22Rv1 (cell line): Measurements from ENCODE around the gene DCDC2B.
A peak's percentile ranks its signal among the peaks of the same experiment; 100 is the strongest.

ENCODE experiments used
- H3K27ac ChIP-seq: fragments of 450-650 bp; 2 replicates; pipeline ENCODE4 v1.5.1; 2017
- CTCF ChIP-seq: fragments of 450-650 bp; IDR thresholded peaks from 2 replicates; pipeline ENCODE4 v1.5.1; 2017; ENCODE audit warnings: mild to moderate bottlenecking
- ZFX ChIP-seq: fragments of 450-650 bp; IDR thresholded peaks from 2 replicates; pipeline ENCODE4 v1.6.1; 2017; ENCODE audit warnings: antibody characterized with exemption, borderline replicate concordance

Gene DCDC2B

GRCh38 chr1:32197074-32197473 lies 11.8 kb upstream of the DCDC2B start:
- H3K27ac ChIP-seq, result peak overlapping the region; percentile 80
- no peak for TF ChIP-seq ZFX
- TF ChIP-seq CTCF, result no peak

- TF ChIP-seq ZFX, result no peak
- no peak for TF ChIP-seq CTCF
- peak overlapping the region; percentile 80 for H3K27ac ChIP-seq
Measured at GRCh38 chr1:32197837-32198236, 11.1 kb upstream of the DCDC2B start.

DNA sequence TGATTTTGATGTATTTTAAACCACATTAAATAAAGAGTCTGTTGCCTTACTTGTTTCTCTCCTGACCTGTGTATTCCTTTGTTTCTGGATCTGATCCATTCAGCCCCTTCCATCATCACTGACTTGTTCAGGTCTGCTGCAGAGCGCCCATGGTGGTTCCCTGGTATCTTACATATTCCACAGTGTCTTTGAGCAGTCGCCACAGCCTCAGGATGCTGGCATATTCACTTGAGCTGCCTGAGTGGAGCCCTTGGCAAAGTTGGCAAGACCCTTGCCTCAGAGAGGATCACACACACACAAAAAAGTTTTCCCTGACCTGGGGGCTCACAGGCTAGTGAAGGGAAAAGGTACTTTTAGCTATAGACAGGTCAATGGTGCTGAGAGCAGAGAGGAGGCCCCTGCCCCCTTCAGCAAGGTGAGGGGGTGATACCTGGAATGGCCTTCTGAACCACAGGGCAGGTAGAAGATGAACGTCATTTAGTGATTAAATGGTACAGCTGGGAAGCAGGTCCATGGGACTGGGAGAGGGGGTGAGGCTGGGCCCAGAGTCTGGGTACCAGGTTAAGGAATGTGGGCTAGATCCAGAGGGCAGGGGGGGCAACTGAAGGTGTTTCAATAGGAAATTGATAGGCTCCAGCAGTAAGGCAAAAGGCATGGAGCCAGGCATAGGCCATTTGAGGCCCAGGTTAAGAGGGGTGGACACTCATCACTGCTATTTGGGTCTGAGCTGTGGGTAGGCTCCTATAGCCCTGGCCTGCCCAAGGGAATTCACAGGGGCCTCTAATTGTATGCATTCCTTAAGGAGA lies 10.4 kb upstream of the DCDC2B start:
- TF ChIP-seq ZFX (no peak), CTCF (no peak)
- H3K27ac ChIP-seq, result peak overlapping the region; percentile 80

DNA sequence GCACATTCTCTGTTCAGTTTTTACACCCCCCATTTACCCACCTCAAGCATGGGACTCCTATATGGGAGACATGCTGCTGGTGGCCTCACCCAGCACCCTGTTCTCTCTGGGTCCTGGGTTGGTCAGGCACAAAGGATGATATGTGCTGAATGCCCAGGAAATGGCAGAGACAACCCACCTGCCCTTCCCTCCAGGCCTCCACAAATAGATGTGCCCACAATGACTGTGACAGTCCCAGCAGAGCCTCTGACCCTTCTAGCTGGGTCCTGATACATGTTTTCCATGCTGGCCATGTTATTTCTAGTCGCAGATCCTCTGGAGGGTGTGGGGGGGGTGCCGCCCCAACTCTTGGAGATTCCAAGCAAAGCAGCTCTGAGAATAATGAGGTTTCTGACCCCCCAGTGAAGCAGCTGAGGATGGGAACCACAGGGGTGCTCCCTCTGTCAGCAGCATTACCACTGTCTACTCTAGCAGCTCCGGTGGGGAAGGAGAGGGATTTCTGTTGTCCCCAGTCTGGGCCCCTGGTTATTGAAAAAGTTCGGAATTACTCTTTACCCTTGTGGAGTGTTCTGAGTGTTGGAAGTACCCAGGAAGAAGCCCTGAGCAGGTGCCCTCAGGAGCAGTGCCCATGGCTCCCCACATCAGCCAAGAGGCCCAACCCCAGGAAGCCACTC lies 9.7 kb upstream of the DCDC2B start:
- TF ChIP-seq CTCF (no peak), ZFX (no peak)
- H3K27ac ChIP-seq, result peak overlapping the region; percentile 80

- no peak for TF ChIP-seq CTCF
- no peak for TF ChIP-seq ZFX
- H3K27ac ChIP-seq, result peak overlapping the region; percentile 80
Measured at GRCh38 chr1:32199717-32200072, 9.2 kb upstream of the DCDC2B start.

DNA sequence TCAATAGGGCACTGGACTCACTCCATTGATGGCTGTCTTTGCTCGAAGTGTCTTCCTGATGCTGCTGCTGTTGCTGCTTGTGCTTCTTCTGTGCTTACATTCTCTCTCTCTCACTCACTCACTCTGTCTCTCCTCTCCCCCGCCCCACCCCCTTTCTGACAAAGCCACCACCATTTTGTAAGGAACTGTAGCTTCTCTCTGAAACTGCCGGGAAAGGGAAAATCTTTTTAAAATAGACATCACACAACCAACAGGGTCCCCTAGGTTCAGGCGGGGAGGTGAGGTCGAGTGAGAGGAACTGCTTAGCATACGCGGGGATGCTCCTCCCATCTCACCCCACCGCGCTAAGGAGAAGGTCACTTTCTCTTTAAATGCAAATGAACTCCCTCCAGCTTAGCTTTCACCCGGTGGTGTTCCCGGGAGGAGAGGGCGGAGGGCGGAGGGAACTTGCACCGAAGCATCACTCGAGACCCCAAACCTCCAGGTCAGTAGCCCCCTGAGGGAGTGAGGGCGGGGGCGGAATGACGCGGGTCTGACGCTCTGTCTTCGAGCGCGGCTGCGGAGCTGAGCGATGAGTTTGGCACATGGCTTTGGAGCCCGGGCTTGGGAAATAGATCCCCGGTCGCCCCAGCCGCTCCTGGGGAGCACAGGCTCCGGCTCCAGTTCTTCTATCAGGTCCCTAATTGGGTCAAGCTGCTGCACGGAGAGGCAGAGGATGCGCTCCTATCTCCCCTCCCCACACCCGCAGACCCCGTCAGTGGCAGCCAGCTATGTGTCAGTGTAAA lies 8.5 kb upstream of the DCDC2B start, which contains the start of gene CCDC28B:
TSS of gene CCDC28B (plus strand) at position 370 of the 785 bp plus-strand sequence. CDS start 1,341 bp downstream, outside the sequence.
- peak within 1 kb of the TSS; percentile 80 for H3K27ac ChIP-seq
- TF ChIP-seq CTCF (no peak), ZFX (no peak)
